GM18870 (cell line): ENCODE results near the gene B9D1.
"Not testable (repeated sequence)": the region's sequence is repeated elsewhere in the genome, so short reads cannot be mapped to it uniquely, and the experiment has no call there.

Experiments used
- ATAC-seq: cut with Tn5 transposase; IDR thresholded peaks from one replicate; pipeline ENCODE4 v1.9.1; 2021; ENCODE audit warnings: moderate library complexity; ENCODE audit not compliant: unreplicated experiment

The B9D1 gene

DNA sequence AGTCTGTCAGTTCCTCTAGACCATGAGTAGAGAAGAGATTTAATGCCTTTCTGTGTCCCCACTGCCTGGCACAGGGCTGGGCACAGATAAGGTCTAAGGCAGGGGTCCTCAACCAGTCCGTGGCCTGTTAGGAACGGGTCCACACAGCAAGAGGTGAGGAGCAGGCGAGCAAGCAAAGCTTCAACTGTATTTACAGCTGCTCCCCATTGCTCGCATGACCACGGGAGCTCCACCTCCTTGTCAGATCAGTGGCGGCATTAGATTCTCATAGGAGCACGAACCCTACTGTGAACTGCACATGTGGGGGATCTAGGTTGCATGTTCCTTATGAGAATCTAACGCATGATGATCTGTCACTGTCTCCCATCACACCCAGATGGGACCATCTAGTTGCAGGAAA, 1.8 kb downstream of the B9D1 start:
- ATAC-seq = no peak

DNA sequence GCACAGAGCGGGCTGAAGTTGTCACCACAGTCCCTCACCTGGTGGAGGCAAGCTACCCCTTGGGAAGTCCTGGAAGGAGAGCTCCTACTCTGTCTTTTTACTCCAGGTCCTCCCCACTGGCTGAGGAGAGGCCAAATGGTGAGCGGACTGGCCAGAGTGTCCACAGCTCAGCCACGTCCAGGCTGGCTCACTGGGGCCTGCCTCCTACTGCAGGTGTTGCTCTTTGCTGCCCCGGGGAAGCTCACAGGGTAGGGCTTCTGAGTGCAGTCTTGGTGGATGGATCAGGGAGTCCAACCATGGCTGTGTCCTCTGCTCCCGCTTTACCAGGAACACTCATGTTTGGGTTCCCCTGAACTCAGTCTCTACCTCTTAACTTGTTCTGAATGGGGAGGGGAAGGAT, 2.7 kb downstream of the B9D1 start:
- no peak for ATAC-seq

- ATAC-seq = no peak
These were observed 3.4 kb downstream of the B9D1 start for GRCh38 chr17:19359151-19359550.

GRCh38 chr17:19357761-19358160, 4.8 kb downstream of the B9D1 start:
- no peak for ATAC-seq

GRCh38 chr17:19357351-19357750, 5.2 kb downstream of the B9D1 start:
- no peak for ATAC-seq

DNA sequence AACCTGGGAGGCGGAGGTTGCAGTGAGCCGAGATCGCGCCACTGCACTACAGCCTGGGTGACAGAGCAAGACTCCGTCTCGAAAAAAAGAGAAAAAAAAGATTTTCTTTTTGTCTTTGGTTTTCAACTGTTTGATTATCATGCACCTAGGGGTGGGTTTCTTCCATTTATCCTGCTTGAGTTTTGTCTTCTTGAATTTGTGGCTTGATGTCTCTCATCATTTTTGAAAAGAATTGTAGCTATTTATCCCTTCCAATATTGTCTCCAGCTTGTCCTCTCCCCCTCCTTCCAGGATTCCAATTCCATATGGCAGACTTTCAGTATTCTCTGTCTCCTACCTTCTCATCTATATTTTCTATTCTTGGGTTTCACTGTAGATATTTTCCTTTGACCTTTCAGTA, 7.8 kb downstream of the B9D1 start:
- ATAC-seq = no peak

- ATAC-seq = not testable (repeated sequence)
These were observed 9.1 kb downstream of the B9D1 start for GRCh38 chr17:19353401-19353800.

- no peak for ATAC-seq
These were observed 13.7 kb downstream of the B9D1 start for GRCh38 chr17:19348806-19349205.

GRCh38 chr17:19348081-19348650, 14.4 kb downstream of the B9D1 start:
- ATAC-seq = no peak

GRCh38 chr17:19347323-19348080, 15.0 kb downstream of the B9D1 start:
- ATAC-seq = no peak

- ATAC-seq = no peak
These were observed 15.9 kb downstream of the B9D1 start for GRCh38 chr17:19346351-19347255.

- no peak for ATAC-seq
These were observed 16.8 kb downstream of the B9D1 start for GRCh38 chr17:19345486-19346350.

DNA sequence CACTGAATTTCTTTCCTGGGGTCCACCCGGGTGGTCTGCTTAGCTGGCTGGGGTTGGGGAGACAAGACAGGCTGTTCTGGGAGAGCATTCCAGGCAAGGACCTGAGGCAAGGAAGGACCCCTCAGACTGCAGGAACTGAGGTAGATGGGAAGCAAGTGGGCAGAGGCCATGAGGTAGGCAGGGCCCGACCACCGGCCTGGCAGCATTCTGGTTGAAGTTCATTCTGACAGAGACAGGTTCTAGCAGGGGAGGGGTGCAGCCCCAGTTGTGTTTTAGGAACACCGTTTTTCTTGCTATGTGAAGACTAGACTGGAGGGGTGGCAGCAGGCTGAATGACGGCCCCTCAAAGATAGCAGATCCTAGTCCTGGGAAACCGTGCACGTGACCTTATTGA, 17.5 kb downstream of the B9D1 start:
- ATAC-seq = no peak

GRCh38 chr17:19344311-19345066, 18.0 kb downstream of the B9D1 start:
- ATAC-seq = no peak

GRCh38 chr17:19343671-19344151, 18.8 kb downstream of the B9D1 start:
- ATAC-seq = no peak

- ATAC-seq = no peak
These were observed 19.3 kb downstream of the B9D1 start for GRCh38 chr17:19343256-19343630.

DNA sequence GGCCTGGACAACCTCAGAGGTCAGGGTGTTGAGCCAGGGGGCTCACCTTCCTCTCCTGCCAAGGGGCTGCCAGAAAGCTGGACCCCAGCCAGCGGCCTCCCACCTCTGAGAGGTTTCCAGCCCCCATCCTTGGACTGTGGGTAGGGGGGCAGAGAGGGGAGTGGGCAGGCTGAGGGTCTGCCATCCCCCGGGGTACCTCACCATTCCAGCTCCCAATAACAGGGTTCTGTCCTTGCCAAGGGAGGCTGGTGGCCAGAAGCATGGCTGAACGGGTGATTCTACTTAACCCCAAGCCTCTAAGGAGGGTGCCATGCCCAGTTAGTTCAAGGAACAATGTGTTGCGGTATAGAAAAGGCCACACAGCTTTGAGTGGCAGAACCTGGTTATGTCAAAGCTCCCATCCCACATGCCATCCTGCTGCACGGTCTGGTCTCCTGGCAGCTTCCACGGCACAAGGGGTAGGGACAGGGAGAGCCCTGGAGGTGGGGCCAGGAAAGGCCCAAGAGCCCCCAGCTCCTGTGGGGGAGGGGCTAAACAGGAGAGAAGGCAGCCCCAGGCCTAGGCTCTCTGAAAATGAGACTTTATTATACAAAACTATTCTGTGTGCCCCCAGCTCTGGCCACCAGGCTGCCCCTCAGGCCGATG, 19.8 kb downstream of the B9D1 start:
- no peak for ATAC-seq

DNA sequence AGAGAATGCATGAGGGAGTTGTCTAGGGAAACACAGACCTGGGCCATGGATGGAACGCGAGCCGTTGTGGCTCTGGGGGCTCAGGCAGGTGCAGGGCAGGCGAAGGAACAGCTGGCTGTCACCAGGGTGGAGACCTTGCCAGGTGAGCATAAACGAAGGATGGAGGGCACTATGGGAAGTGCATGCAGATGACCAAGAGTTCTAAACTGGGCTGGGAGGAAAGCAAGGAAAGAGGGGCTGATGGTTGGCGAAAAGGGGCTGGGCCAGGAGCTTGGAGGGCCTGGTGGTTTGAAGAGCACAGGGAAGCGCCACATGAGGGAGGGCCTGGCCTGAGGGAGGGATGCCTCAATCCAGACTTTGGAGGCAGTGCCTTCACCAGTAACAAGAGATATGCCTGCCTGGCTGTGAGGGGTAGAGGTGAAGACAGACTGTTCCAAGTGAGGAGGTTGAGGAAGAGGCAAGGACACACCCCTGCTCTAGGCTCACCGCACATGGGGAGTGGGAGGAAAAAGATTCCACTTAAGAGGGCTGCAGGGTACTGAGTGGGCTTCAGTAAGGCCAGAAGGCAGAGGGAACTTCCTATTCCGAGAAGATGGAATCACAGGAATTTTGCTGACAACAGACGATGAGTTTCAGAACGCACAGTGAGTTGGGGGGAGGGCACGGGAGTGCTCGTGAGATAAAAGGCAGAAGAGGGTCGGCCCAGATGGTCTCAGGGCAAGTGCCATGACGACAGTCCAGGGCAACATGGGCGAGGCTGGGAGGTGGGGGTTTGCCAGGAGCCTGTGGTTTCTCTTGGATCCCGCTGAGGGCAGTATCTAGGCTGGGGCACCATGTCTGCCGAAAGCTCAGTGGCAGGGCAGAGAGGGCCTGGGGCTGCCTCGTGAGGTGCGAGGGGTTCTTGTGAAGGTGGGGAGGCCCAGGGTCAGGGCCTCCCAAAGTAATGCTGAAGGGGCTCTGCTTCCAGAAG, 20.6 kb downstream of the B9D1 start:
- ATAC-seq = no peak
